GM21526 (cell line): ENCODE results near the gene CNR2.
"Not testable (repeated sequence)": the region's sequence is repeated elsewhere in the genome, so short reads cannot be mapped to it uniquely, and the experiment has no call there.

Source experiments
- ATAC-seq: cut with Tn5 transposase; IDR thresholded peaks from one replicate; pipeline ENCODE4 v1.9.1; 2021; ENCODE audit warnings: moderate library complexity; ENCODE audit not compliant: unreplicated experiment, low FRiP score

Gene CNR2

DNA sequence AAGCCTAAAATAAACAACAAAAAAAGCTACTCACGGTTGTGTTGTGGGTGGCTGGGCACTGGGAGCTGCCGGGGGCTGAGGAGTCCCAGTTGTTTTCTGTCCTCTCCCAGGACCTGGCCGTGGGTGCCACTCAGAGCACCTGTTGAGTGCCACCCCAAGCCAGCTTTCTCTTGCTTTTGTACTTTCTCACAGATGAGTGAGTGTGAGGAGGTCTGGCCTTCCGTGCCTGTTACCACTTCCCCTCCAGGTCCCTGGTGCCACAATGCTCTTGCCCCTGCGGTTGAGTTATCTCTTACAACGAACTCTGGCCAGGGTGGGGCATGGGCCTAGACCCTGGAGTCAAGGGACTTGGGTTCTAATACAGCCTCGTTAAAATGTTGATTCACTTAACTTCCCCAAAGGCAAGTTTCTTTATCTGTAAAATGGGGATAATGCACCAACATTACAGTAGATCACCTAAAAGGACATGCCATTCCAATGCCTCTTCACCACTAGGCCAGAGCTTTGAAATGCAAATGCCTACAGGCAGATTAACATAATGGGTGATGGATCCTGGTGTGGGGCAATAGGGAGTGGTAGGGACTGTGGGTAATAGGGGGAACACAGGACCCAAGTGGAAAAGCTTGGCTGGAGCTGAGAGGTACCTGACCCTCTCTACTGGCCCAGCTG is at the start of gene CNR2:
TSS of gene CNR2 (minus strand) at position 151 of the 669 bp plus-strand sequence. CDS start 37,745 bp downstream, outside the sequence.
- ATAC-seq, result no peak

DNA sequence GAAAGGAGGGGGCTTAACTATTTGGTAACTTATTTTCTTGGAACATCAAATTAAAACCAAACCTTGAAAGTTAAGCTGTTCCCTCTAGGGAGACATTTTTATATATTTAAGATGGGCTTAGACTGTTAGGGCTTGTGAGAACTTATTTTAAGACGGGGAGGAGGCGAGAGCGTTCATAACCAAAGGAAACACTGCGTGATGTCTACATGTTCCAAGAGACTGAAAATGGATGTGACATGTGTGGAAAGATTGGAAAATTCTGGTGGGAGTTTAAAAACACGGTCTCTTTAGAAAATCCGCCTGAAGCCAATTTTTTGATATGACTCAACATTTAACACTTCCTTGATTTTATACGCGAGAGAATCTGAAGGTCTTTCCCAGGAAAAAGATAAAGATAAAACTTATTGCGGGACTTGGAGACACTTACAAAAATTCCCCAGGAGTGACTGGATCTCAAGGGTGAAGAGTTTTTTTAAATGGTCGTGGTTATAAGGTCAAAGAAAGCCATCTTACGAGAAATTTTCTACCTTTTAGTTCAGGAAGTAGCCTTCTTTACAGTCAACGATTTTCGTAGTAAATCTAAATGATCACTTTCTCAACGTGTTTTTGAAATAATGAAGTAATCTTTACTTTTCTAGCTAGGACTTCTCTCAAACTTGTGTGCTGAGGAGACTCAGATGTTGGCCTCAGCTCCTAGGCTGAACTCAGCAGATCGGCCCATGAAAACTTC is 47.3 kb upstream of the CNR2 start:
- no peak for ATAC-seq

DNA sequence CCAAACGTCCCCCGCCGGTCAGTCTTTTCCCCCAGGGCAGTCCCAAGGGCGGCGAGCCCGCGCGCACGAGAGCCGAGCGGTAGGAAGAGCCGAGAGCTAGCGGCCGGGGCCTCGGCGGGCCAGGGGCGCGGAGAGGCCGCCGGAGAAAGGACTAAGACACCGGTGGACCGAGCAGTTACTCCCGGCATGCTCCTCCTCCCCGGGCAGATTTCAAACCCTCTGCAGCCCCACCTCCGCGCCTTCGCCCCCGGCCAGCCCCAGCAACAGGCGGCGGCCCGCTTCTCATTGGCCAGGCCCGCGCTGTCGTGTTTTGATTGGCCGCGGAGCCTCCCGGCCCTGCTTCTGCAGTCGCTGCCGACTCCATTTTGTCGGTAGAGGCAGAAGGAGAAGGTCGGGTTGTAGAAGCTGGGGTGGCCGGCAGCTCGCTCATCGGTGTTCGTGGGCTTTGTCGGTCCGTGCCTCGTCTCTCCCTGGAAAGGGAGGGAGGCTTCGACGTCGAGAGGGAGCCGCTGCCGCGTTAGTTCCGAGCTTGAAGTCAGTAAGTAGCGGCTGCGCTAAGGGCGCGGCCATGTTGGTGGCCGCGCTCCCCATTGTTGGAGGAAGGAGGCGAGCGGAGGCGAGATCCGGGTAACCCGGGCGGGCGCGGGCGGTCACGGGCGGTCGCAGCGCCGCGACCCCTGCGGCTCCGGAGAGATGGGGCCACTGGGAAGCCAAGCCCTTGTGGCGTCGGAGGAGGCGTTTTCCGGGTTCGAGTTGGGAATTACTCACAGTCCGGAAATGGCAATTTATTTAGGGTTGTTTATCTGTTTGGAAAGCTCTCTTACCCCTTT is 46.5 kb upstream of the CNR2 start, which contains the start of gene PNRC2:
TSS of gene PNRC2 (plus strand) at position 368 of the 830 bp plus-strand sequence. CDS start 1,630 bp downstream, outside the sequence.
- peak; percentile 74 for ATAC-seq

DNA sequence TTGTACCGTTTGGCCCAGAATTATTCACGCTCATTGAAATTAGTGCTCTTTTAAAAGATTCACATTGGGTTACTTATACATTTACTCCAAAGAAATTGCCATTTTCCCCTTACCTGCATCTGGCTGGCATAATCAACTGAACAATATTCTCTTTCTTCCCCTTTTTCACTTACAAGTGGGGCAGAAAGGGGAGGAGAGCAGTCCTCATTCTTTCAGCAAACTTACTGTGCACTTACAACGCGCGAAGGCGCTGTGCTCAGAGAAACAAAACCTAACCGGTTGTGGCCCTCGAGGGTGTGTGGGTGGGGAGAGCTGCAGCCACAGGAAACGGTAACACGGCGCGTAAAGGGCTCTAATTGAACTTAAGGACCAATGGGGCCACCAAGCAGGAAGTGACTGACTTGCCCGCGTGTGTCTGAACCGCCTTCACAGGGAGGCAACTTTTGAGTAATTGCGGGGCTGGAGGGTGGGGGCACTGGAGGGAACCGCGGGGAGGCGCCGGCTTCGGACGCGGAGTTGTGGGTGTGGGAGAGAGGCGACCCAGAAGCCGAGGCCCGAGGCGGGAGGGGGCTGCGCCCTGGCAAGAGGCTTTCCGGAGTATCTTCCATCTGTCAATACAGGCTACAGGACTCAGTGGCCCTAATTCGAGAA is 45.8 kb upstream of the CNR2 start:
- peak; percentile 51 for ATAC-seq

DNA sequence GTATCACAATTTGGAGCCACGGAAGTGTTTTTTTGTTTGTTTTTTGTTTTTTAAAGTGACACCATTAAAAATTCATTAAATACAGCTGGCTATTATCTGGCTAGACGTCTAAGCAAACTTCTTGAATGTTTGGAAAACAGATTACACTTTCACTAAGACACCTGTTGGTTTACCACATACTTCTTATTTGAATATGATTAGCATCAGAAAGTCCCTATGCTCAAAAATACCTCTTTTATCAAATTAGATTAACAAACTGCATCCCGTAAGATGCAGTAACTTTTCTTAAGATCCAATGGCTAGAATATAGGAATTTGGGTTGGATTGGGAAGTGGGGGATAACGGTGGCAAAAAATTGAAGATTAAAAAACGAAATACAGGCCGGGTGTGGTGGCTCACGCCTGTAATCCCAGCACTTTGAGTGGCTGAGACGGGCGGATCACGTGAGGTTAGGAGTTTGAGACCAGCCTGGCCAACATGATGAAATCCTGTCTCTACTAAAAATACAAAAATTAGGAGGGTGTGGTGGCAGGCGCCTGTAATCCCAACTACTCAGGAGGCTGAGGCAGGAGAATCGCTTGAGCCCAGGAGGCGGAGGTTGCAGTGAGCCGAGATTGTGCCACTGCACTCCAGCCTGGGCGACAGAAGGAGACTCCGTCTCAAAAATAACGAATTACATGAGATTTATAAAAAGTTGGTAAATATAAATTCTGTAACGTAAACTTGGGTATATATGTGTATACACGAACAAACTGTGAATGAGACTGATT is 45.1 kb upstream of the CNR2 start:
- not testable (repeated sequence) for ATAC-seq

DNA sequence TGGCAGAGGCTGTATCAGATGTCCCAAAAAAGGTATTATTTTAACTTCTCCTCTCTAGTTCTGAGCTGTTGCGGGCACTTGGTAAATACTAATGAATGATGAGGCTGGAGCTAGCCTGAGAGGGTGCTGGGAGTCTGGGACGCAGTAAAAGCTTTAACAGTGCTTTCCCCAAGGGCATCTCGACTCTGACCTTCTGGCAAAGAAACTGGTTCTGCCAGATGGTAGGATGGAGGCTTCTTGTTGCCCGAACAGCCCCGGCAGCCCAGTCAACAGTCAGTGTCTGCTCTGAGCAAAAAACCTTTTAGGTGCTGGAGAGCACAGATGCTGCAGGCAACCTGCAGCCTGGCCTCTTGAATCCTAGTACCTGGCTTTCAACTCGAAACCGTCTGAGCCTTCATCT is 43.9 kb upstream of the CNR2 start:
- no peak for ATAC-seq

DNA sequence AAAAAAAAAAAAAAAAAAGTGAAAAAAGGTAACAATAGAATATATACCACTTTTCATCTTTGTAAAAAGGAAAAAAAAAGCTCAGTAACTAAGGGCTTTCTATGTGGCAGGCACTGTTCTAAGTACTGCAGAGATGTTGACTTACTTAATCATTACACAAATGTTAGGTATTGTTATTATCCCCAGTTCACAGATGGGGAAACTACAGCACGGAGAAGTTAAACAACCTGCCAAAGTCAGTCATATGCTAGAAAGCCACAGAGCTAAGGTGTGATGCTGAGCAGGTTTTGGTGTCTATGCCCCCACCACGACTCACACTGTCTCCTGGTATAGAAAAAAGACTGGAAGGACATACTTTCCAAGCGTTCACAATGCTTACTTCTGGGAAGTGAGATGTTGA is 39.9 kb upstream of the CNR2 start:
- no peak for ATAC-seq

DNA sequence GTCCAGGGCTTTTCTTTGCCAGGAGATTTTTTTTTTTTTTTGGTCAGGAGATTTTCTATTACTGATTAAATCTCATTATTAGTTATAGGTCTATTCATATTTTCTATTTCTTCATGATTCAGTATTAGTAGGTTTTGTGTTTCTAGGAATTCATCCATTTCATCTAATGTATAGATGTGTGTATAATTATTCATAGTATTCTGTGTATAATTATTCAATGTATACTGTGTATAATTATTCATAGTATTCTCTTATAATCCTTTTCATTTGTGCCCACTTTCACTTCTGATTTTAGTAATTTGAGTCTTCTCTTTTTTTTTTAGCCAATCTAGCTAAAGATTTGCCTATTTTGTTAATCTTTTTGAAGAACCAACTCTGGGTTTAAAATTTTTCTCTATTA is 34.2 kb upstream of the CNR2 start:
- ATAC-seq, result no peak

DNA sequence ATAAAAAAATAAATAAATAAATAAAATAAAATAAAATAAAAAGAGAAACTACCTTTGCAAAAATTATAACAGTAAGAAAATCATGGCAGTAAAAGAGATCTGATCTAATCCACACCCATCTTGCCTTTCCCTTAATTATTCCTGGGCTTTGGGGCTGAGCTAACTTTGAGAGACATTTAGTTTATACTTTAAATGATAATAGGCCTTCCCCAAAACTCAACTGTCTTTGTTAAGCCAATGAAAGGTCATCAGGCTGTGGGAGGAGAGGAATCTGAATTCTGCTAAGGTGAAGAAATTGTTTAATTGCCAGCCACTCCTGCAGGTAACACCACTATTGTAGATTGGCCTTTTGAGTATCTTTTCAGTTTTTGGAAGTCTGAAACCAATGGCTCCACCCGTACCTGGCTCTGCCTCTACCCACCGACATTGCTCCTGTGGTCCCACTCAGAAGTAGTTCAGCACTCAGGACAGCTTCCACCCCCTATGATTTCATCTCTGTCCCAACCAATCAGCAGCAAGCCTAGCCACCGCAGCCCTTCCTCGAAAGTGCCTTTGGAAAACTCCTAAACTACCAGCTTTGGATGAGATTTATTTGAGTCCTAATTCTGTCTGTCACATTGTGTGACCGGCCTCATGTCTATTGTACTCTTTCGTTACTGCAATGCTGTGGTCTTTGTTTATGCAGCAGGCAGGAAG is 23.5 kb upstream of the CNR2 start:
- no peak for ATAC-seq

DNA sequence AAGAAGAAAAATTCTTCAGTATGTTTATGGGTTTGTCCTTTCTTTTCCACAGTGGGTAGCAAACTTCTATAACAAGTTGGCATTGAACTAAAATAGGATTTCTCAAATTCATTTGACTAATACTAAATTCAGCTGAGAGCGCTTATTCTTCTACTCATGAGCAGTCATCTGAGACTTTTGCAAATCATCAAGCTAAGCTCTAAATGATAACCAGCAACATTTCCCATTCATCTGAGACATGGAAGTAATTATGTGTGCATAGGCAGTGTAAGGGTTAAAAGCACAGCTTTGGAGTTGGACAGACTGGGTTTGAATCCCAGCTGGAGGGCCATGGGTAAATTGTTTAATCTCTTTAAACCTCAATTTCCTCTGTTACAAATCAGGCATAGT is 18.3 kb upstream of the CNR2 start:
- no peak for ATAC-seq

DNA sequence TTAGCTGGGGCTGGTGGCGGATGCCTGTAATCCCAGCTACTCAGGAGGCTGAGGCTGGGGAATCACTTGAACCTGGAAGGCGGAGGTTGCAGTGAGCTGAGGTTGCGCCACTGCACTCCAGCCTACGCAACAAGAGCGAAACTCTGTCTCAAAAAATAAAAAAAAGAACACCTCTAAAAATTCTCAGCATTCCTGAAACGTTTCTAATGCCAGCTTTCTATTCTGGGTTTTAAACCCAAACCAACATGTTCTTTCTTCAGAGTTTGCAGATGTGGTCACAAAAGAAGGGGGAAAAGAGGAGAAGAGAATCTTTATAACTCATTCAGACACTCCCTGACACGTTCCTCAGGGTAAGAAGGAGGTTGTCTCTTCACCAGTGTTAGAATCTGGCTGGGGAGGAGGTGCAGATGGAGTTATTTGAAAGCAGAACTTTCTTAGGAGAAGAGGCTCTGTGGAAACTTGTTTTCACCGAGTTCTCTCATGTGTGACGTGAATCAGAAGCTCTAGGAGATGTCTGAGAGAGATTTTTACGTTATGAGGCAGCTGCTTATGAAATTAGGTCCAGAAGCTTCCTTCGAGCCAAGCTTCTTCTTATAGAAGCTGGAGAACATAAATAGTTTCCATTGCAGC is 17.8 kb upstream of the CNR2 start:
- no peak for ATAC-seq

DNA sequence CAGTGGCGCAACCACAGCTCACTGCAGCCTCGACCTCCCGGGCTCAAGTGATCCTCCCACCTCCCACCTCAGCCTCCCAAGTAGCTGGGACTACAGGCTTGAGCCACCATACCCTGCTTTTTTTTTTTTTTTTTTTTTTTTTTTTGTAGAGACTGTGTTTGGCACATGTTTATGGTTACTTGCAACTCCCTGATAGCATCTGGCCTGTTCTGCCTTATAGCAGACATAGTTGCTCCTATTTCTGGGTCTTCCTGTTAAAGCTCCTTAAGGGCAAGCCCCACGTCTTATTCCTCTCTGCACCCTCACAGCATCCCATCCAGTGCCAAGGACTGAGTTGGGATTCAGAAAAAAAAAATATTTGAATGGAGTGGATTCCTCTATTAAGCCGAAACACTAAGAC is 17.1 kb upstream of the CNR2 start:
- no peak for ATAC-seq

DNA sequence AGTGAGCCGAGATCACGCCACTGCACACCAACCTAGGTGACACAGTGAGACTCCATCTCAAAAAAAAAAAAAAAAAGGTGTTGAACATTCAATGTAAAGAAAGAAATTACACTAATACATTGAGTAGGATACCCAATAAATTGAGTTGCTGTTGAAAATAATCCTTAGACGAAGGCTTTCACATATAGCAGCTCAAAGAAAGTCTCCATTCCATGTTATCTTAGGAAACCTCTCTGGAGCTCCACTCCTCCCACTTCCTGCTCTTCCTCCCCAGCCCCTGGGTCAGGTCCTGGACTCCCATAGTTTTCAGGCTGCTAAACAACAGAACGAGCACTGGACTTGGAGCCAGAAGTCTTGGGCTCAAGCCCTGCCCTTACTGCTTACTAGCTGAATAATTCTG is 15.6 kb upstream of the CNR2 start:
- ATAC-seq, result no peak

DNA sequence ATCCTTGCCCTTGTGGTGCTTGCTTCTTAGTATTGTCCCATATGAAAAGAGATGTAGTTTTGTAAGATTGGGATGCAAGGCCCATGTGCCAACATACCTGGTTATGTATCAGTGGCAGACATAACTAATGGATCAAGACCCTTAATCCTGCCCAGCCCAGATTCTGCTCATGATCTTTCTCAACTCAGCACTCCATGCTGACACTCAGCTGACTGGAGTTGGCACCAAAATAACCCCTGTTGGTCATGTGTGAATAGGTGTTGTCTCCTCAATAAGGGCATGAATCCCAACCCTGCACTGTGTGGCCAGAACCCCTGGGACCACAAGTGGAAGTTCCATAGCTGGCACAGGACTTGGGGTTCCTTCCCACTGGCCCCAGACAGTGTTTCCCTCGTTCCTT is 13.9 kb upstream of the CNR2 start:
- ATAC-seq, result no peak

DNA sequence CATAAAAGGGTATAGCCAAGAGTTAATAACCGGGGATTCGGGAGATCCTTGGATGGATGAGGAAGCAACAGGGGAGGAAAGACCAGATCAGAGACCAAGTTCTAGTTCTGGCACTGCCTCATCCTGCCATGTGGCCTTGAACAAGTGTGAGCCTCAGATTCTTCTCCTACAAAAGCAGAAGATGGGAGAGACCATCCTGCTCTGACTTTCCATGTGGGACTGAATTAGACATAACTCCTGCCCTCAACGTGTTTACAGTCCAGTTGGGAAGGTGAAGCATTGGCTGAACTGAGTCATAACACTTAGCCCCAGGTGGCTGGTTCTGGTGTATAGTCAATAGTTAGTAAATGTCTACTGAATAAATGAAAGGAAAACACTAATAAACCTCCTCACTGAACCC is 12.1 kb upstream of the CNR2 start:
- no peak for ATAC-seq

DNA sequence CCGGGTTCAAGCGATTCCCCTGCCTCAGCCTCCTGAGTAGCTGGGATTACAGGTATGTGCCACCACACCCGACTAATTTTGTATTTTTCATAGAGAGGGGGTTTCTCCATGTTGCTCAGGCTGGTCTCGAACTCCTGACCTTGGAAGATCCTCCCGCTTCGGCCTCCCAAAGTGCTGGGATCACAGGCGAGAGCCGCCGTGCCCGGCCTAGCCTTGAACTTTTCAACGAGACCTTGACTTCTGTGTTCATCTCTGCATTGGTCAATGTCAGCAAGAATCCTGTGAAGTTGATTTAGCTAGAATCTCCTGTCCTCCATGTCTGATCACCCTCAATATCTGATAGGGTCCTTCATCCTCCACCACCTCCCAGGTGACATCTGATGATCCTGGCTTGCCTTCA is 11.4 kb upstream of the CNR2 start:
- no peak for ATAC-seq

DNA sequence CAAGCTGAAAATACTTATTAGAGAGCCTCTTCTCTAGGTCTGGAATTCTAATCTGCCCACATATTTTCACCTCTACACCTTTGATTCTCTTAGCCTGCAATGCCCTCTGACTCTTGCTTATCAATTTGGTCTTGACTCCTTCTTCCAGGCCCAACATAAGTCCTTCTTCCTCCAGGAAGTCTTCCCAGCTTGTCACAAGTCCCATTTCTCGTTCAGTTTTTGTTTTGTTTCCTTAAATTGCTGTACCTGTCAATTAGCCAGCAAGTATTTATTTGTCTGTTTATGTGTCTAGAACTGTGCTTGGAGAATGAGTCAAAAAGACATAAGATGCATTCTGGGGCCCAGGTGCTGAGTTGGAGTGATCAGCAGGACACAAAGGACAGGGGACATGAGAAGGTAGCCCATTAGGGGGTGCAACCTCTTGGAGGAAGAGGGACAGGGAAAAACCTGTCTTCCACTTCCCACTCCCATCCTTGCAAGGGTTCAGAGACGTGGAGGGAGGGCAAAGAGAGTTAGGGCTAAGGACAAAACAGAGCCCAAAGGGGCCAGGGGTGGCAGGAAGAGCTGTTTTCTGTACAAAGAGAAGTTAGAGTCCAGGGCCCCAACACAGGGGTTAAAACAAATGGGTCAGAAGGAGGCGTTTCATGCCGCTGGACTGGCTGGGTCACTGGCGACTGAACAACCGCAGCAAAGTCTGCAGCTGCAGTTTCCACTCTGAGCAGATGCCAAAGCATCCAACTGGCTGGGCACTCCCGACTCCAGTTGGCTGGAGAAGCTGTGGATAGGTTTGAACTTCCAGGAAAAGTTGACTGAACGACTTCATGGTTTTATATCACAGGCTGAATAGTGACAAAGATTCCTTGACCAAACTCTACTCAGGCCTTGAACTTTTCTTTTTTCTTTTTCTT is 10.7 kb upstream of the CNR2 start:
- no peak for ATAC-seq

DNA sequence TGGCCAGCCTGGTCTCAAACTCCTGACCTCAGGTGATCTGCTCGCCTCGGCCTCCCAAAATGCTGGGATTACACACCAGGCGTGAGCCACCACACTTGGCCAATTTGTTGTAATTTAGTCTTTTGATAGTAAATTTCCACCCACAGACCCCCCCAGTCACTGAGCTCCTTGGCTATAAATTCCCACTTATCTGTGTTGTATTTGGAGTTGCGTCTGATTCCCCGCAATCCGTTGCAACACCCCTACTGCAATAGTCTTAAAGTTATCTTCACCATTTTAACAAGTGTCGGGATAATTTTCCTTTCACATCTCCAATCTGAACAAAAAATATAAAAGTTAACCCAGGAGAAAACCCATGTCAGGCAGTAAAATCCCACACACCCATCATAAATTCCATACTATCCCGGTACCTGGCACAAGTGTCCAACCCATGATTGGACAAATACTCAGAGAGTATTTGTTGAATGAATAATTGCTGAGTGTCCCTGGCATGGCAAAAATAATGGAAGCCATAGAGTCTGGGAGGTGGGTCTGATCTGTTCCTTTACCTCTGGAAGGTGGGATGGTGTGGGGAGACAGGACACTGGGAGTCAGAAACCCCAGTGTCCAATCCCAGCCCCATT is 9.3 kb upstream of the CNR2 start:
- ATAC-seq, result no peak
